NCI-H128 (cell line): ENCODE measurements around the gene ANO10.

Experiments
- DNase-seq: peaks from one replicate; lab custom pipeline; 2025; ENCODE audit not compliant: unreplicated experiment; lab: John Stamatoyannopoulos, UW

ANO10 gene

GRCh38 chr3:43320288-43320687 is 301.5 kb downstream of the ANO10 start:
- DNase-seq = no peak

- no peak for DNase-seq
Observed at GRCh38 chr3:43319794-43320193, 302.0 kb downstream of the ANO10 start.

GRCh38 chr3:43319376-43319775 is 302.4 kb downstream of the ANO10 start:
- no peak for DNase-seq

GRCh38 chr3:43317461-43318316 is 304.1 kb downstream of the ANO10 start:
- no peak for DNase-seq

GRCh38 chr3:43316783-43317460 is 304.9 kb downstream of the ANO10 start:
- no peak for DNase-seq
